ENCODE data around the gene PIP. TPM values are rescaled to one million over a fixed set of nuclear protein-coding genes. Genes with fewer than 3 reads are reported as not detected.
"Not testable (repeated sequence)": the region's sequence is repeated elsewhere in the genome, so short reads cannot be mapped to it uniquely, and the experiment has no call there.

Gene PIP
- not detected in 2 replicates for total RNA-seq (2014; rRNA removed; shearing (Covaris generic))

- no peak within 1 kb of the TSS for H3K4me3 ChIP-seq
- peaks cover 14% of the 10 kb centered on the region for H3K4me1 ChIP-seq (replicated peaks)
- no peaks in the 10 kb centered on the region for H3K9me3 ChIP-seq (replicated peaks)
- no peaks in the 10 kb centered on the region for H3K27me3 ChIP-seq (replicated peaks)
- H3K36me3 ChIP-seq = no peaks in the 10 kb centered on the region
- DNase-seq (ENCODE audit: low read depth in 1 of 2, low spot score in 2 of 2) = peak in 1 of 2 experiments; percentile 14
- no peak within 1 kb of the TSS for H3K27ac ChIP-seq
These were observed at the start of gene PIP for GRCh38 chr7:143131781-143132180. TSS of gene PIP (plus strand) at chr7:143132077. CDS start at chr7:143132117, 40 bp downstream.

DNA sequence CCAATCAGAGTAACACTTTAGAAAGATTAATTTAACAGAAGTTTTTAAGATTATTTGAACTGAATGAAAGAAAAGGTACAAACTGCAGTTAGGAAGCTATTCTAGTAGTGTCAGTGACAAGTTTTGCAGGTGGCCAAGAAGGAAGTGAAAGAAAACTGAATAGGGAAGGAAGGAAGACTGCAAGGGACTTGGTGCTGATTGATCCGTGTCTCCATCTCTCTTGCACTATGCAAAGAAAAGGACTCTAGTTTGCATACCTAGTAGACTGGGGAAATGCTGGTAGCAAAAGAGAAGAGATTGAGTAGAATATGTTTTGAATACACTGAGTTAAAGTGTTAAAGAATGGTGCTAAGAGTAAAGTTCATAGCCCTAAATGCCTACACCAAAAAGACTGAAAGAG, 46.8 kb upstream of the PIP start:
- H3K27ac ChIP-seq = no peak overlapping the region
- no peak for DNase-seq (ENCODE audit: low read depth in 1 of 2, low spot score in 2 of 2)
- no peaks in the 10 kb centered on the region for H3K36me3 ChIP-seq
- H3K4me3 ChIP-seq = no peak overlapping the region
- no peaks in the 10 kb centered on the region for H3K27me3 ChIP-seq (replicated peaks)
- no peaks in the 10 kb centered on the region for H3K4me1 ChIP-seq (replicated peaks)
- H3K9me3 ChIP-seq (replicated peaks) = 0 out of 2 replicates have a peak, but pooled peaks cover 3% of the 10 kb centered on the region

DNA sequence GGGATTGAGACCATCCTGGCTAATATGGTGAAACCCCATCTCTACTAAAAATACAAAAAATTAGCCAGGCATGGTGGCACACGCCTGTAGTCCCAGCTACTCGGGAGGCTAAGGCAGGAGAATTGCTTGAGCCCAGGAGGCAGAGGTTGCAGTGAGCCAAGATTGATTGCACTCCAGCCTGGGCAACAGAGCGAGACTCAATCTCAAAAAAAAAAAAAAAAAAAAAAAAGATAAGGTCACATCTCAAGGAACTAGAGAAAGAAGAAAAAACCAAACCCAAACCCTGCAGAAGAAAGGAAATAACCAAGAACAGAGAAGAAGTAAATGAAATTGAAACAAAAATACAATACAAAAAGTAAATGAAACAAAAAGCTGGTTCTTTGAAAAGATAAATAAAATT, 46.3 kb upstream of the PIP start:
- not testable (repeated sequence) for H3K4me3 ChIP-seq; H3K36me3 ChIP-seq; H3K27ac ChIP-seq; DNase-seq (ENCODE audit: low read depth in 1 of 2, low spot score in 2 of 2); H3K9me3 ChIP-seq (replicated peaks); H3K27me3 ChIP-seq (replicated peaks); H3K4me1 ChIP-seq (replicated peaks)

DNA sequence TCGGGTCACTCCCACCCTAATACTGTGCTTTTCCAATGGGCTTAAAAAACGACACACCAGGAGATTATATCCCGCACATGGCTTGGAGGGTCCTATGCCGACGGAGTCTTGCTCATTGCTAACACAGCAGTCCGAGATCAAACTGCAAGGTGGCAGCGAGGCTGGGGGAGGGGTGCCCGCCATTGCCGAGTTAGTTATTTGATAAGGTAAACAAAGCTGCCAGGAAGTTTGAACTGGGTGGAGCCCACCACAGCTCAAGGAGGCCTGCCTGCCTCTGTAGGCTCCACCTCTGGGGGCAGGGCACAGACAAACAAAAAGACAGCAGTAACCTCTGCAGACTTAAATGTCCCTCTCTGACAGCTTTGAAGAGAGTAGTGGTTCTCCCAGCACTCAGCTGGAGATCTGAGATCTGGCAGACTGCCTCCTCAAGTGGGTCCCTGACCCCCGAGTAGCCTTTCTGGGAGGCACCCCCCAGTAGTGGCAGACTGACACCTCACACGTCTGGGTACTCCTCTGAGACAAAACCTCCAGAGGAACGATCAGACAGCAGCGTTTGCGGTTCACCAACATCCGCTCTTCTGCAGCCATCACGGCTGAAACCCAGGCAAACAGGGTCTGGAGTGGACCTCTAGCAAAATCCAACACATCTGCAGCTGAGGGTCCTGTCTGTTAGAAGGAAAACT, 43.2 kb upstream of the PIP start:
- H3K9me3 ChIP-seq (replicated peaks); DNase-seq (ENCODE audit: low read depth in 1 of 2, low spot score in 2 of 2); H3K4me3 ChIP-seq; H3K36me3 ChIP-seq; H3K27ac ChIP-seq; H3K4me1 ChIP-seq (replicated peaks); H3K27me3 ChIP-seq (replicated peaks): not testable (repeated sequence)

- Histone ChIP-seq H3K27ac (no peak overlapping the region), H3K4me1 (replicated peaks) (no peaks in the 10 kb centered on the region), H3K4me3 (no peak overlapping the region), H3K9me3 (replicated peaks) (no peaks in the 10 kb centered on the region; the same call in 1 of the 2 replicates), H3K36me3 (no peaks in the 10 kb centered on the region), H3K27me3 (replicated peaks) (no peaks in the 10 kb centered on the region)
- no peak for DNase-seq (ENCODE audit: low read depth in 1 of 2, low spot score in 2 of 2)
These were observed 35.7 kb upstream of the PIP start for GRCh38 chr7:143096146-143096545.

GRCh38 chr7:143099579-143099978, 32.3 kb upstream of the PIP start:
- DNase-seq (ENCODE audit: low read depth in 1 of 2, low spot score in 2 of 2) = not testable (repeated sequence)

DNA sequence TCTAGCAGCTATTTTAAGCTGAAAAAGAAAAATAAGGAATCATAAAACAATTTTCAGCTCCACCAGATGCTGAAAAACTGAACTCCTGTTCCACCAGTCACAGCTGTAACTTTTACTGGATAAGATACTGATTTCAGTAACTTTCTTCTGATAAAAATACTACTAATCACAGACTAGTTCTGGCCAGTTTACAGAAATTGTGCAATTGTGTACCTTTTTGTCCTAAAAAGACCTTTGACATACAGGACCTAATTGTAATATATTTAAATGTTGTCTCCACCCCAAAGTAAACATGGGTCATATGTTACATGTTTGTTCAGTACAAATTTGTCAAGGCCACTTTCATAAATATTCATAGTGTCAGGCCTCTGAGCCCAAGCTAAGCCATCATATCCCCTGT, 27.1 kb upstream of the PIP start:
- Histone ChIP-seq H3K4me1 (replicated peaks) (no peaks in the 10 kb centered on the region), H3K9me3 (replicated peaks) (no peaks in the 10 kb centered on the region; the same call in 1 of the 2 replicates), H3K4me3 (no peak overlapping the region), H3K27me3 (replicated peaks) (no peaks in the 10 kb centered on the region), H3K36me3 (no peaks in the 10 kb centered on the region), H3K27ac (no peak overlapping the region)
- no peak for DNase-seq (ENCODE audit: low read depth in 1 of 2, low spot score in 2 of 2)

More at GRCh38 chr7:143099579-143099978, 32.3 kb upstream of the PIP start:
- H3K4me1 ChIP-seq (replicated peaks); H3K36me3 ChIP-seq; H3K27me3 ChIP-seq (replicated peaks); H3K4me3 ChIP-seq; H3K9me3 ChIP-seq (replicated peaks); H3K27ac ChIP-seq: not testable (repeated sequence)

DNA sequence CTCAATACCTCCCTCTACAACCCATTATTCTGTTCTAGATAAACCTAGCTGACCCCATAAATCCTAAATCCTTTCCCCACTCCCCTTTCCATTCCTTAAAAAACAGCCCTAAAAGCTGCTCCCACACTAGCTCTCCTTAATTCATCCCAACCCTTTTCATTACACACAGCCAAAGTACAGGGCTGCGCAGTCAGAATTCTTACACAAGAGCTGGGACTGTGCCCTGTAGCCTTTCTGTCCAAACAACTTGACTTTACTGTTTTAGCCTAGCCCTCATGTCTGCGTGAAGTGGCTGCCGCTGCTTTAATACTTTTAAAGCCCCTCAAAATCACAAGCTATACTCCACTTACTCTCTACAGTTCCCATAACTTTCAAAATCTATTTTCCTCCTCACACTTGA, 23.9 kb upstream of the PIP start:
- H3K9me3 ChIP-seq (replicated peaks); H3K27me3 ChIP-seq (replicated peaks); H3K36me3 ChIP-seq; H3K4me1 ChIP-seq (replicated peaks); H3K27ac ChIP-seq; DNase-seq (ENCODE audit: low read depth in 1 of 2, low spot score in 2 of 2); H3K4me3 ChIP-seq: not testable (repeated sequence)

- no peaks in the 10 kb centered on the region for H3K27me3 ChIP-seq (replicated peaks)
- peaks cover 5% of the 10 kb centered on the region; the same call in 1 of the 2 replicates for H3K9me3 ChIP-seq (replicated peaks)
- H3K36me3 ChIP-seq = no peaks in the 10 kb centered on the region
- H3K4me3 ChIP-seq = no peak overlapping the region
- H3K4me1 ChIP-seq (replicated peaks) = peaks cover 24% of the 10 kb centered on the region
- no peak overlapping the region for H3K27ac ChIP-seq
- DNase-seq (ENCODE audit: low read depth in 1 of 2, low spot score in 2 of 2) = no peak
These were observed 14.5 kb upstream of the PIP start for GRCh38 chr7:143117395-143117794.

DNA sequence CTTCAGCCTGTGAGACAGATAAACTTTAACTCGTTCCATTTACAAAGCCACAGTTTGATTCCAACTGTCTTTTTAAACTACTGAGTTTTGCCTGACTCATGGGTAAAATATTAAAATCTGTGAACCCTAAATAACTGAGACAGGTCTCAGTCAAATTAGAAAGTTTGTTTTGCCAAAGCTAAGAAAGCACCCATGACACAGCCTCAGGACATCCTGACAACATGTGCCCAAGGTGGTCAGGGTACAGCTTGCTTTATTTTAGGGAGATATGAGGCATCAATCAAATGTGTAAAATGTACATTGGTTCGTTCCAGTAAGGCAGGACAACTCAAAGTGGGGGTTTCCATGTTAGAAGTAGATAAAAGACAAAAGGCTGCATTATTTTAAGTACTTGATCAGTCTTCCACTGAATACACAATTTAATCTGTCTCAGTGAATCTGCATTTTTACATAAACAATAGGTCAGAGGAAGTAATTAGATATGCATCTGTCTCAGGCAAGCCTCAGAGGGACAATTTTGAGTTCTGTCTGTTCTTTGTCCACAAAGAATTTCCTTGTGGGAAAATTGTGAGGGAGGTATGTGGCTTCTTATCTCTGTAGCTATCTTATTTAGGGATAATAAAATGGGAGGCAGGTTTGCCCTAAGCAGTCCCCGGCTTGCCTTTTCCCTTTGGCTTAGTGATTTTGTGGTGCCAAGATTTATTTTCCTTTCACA, 11.0 kb upstream of the PIP start:
- peak; percentile 48 to 83 for DNase-seq (ENCODE audit: low read depth in 1 of 2, low spot score in 2 of 2)
- Histone ChIP-seq H3K4me3 (no peak overlapping the region), H3K4me1 (replicated peaks) (peaks cover 32% of the 10 kb centered on the region), H3K9me3 (replicated peaks) (0 out of 2 replicates have a peak, but pooled peaks cover 2% of the 10 kb centered on the region), H3K27ac (peak overlapping the region; percentile 75), H3K36me3 (no peaks in the 10 kb centered on the region), H3K27me3 (replicated peaks) (no peaks in the 10 kb centered on the region)

DNA sequence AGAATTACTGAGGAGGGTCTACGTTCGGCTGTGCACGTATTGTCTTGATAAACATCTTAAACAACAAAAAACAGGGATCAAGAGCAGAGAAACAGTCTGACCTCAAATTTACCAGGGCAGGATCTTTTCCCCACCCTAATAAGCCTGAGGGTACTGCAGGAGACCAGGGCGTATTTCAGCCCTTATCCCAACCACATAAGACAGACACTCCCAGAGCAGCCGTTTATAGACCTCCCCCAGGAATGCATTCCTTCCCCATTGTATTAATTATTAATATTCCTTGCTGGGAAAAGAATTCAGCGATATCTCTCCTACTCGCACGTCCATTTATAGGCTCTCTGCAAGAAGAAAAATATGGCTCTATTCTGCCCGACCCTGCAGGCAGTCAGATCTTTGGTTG, 8.6 kb upstream of the PIP start:
- not testable (repeated sequence) for H3K27ac ChIP-seq; H3K9me3 ChIP-seq (replicated peaks); DNase-seq (ENCODE audit: low read depth in 1 of 2, low spot score in 2 of 2); H3K36me3 ChIP-seq; H3K4me3 ChIP-seq; H3K27me3 ChIP-seq (replicated peaks)
- peaks cover 45% of the 10 kb centered on the region for H3K4me1 ChIP-seq (replicated peaks)

GRCh38 chr7:143126146-143126545, 5.7 kb upstream of the PIP start:
- H3K4me1 ChIP-seq (replicated peaks) = peaks cover 28% of the 10 kb centered on the region
- peak overlapping the region; percentile 78 for H3K27ac ChIP-seq
- no peaks in the 10 kb centered on the region for H3K36me3 ChIP-seq
- H3K4me3 ChIP-seq = no peak overlapping the region
- peak in 1 of 2 experiments; percentile 73 for DNase-seq (ENCODE audit: low read depth in 1 of 2, low spot score in 2 of 2)
- H3K27me3 ChIP-seq (replicated peaks) = no peaks in the 10 kb centered on the region
- no peaks in the 10 kb centered on the region for H3K9me3 ChIP-seq (replicated peaks)

DNA sequence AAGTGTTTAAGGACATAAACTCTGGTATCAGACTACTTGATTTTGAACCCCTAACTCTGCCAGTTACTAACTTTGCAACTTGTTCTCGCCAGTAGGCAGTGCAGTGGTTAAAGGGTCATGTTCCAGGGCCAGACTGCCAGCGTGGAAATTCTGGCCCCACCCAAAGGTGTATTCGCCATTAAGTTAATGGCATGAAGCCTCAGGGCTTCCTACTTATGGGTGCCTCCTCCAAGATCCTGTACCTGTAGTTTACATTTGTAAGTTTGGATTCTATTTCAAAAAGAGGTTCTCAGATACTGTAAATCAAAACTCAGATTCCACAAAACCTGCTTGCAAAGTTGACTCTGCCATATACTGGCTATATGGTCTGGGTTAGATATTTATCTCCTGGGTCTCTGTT, 2.8 kb upstream of the PIP start:
- H3K27ac ChIP-seq = no peak overlapping the region

GRCh38 chr7:143129477-143129876, 2.4 kb upstream of the PIP start:
- Histone ChIP-seq H3K27me3 (replicated peaks) (no peaks in the 10 kb centered on the region), H3K27ac (no peak overlapping the region), H3K4me3 (no peak overlapping the region), H3K36me3 (no peaks in the 10 kb centered on the region), H3K4me1 (replicated peaks) (peaks cover 29% of the 10 kb centered on the region), H3K9me3 (replicated peaks) (no peaks in the 10 kb centered on the region)
- DNase-seq (ENCODE audit: low read depth in 1 of 2, low spot score in 2 of 2) = no peak

More for the DNA sequence above, 2.8 kb upstream of the PIP start:
- Histone ChIP-seq H3K36me3 (no peaks in the 10 kb centered on the region), H3K4me3 (no peak overlapping the region), H3K4me1 (replicated peaks) (peaks cover 29% of the 10 kb centered on the region), H3K27me3 (replicated peaks) (no peaks in the 10 kb centered on the region), H3K9me3 (replicated peaks) (no peaks in the 10 kb centered on the region)
- no peak for DNase-seq (ENCODE audit: low read depth in 1 of 2, low spot score in 2 of 2)

Data from SJSA1 (cell line).